Chondrocyte (in vitro differentiated cells): ENCODE results near the gene VEZT. TPM values are rescaled to one million over a fixed set of nuclear protein-coding genes. Genes with fewer than 3 reads are reported as not detected.

ENCODE experiments used
- DNase-seq: peaks from one replicate; pipeline ENCODE4 v3.0.0; 2021; ENCODE audit warnings: mixed read lengths, low spot score
- H3K27ac Mint-ChIP-seq: one replicate; pipeline ENCODE4 v1.8.0; 2021; ENCODE audit warnings: mild to moderate bottlenecking, moderate library complexity, mixed read lengths; ENCODE audit not compliant: unreplicated experiment
- H3K27me3 Mint-ChIP-seq: 2 replicates; pipeline ENCODE4 v1.8.0; 2021; ENCODE audit warnings: low read depth, mixed read lengths
- H3K36me3 Mint-ChIP-seq: 2 replicates; pipeline ENCODE4 v1.8.0; 2021; ENCODE audit warnings: low read depth, mixed read lengths
- H3K4me1 Mint-ChIP-seq: 2 replicates; pipeline ENCODE4 v1.8.0; 2021; ENCODE audit warnings: low read depth, mild to moderate bottlenecking, mixed read lengths
- H3K4me3 Mint-ChIP-seq: one replicate; pipeline ENCODE4 v1.8.0; 2021; ENCODE audit warnings: mild to moderate bottlenecking, moderate library complexity, mixed read lengths; ENCODE audit not compliant: unreplicated experiment
- H3K9me3 Mint-ChIP-seq: 2 replicates; pipeline ENCODE4 v1.8.0; 2021; ENCODE audit warnings: low read depth, mixed read lengths
- total RNA-seq: library from RNA; stranded (reverse); gene quantifications from 3 replicates; pipeline ENCODE4 v1.2.1, GENCODE V29; 2021
- TF ChIP-seq, protein P1 (sequence below): fragments of 200-600 bp; sonication (generic); IDR thresholded peaks from 2 replicates; pipeline ENCODE4 v1.5.0; 2021; ENCODE audit warnings: antibody characterized with exemption, mild to moderate bottlenecking, moderate library complexity

Gene VEZT
- total RNA-seq, 1 donor from 2014 or later: 74.7 TPM

DNA sequence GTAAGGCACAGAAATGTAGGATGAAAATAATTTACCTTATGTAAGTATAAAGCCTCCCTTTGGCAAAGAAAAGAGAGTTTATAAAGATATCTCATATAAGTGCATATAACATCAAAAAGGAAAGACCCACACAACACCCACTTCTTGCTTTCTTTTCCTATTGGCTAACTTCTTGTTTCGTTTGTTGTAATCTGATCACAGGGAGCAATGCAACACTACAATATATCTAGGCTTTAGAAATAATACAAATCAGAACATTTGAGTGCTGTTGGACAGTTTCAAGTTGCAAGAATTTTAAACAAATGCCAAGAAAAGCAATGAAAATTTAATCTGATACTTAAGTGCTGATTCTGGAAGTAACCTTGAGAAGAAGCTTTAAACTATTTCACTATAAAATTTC lies 1.7 kb upstream of the VEZT start:
- Mint-ChIP-seq H3K4me3 (peak overlapping the region; percentile 94), H3K27me3 (no peaks in the 10 kb centered on the region), H3K4me1 (peaks cover 68% of the 10 kb centered on the region), H3K36me3 (no peaks in the 10 kb centered on the region), H3K27ac (peak overlapping the region; percentile 90), H3K9me3 (no peaks in the 10 kb centered on the region)
- no peak for DNase-seq
- TF ChIP-seq, protein P1, sequence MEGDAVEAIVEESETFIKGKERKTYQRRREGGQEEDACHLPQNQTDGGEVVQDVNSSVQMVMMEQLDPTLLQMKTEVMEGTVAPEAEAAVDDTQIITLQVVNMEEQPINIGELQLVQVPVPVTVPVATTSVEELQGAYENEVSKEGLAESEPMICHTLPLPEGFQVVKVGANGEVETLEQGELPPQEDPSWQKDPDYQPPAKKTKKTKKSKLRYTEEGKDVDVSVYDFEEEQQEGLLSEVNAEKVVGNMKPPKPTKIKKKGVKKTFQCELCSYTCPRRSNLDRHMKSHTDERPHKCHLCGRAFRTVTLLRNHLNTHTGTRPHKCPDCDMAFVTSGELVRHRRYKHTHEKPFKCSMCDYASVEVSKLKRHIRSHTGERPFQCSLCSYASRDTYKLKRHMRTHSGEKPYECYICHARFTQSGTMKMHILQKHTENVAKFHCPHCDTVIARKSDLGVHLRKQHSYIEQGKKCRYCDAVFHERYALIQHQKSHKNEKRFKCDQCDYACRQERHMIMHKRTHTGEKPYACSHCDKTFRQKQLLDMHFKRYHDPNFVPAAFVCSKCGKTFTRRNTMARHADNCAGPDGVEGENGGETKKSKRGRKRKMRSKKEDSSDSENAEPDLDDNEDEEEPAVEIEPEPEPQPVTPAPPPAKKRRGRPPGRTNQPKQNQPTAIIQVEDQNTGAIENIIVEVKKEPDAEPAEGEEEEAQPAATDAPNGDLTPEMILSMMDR: no peak

DNA sequence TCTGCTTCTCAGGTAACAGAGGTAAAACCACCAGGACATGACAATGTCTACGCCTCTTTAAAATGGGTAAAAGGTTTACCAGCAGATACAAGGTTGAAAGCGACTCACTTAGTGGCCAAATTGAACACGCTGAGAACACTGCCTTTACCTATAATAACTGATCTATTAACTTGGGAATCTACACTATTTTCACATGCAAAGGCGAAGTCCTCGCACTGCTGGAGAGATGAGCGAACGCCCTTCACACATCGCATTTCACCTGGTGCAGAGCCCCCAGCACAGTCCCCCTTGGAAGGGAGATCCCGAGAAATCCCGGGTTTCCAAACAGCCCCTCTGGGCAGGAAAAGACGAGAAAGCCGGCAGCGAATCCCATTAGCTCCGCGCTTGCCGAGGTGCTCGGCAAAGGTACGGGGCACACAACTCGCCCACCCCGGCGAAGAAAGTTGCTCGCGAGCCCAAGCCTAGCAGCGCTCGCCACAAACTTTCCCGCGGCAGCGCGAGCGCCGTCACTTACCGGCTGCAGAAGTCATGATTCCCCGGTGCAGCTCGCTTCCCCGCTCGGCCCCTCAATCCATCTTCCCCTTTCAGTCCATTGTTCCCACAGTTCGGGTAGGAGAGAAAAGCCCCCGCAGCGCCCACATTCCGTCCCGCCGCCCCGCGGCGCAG lies 763 bp upstream of the VEZT start:
- Mint-ChIP-seq H3K4me3 (peak overlapping the region; percentile 94), H3K9me3 (no peaks in the 10 kb centered on the region), H3K36me3 (no peaks in the 10 kb centered on the region), H3K27me3 (no peaks in the 10 kb centered on the region), H3K4me1 (peaks cover 70% of the 10 kb centered on the region), H3K27ac (peak overlapping the region; percentile 90)
- TF ChIP-seq, protein P1: no peak
- DNase-seq: no peak

DNA sequence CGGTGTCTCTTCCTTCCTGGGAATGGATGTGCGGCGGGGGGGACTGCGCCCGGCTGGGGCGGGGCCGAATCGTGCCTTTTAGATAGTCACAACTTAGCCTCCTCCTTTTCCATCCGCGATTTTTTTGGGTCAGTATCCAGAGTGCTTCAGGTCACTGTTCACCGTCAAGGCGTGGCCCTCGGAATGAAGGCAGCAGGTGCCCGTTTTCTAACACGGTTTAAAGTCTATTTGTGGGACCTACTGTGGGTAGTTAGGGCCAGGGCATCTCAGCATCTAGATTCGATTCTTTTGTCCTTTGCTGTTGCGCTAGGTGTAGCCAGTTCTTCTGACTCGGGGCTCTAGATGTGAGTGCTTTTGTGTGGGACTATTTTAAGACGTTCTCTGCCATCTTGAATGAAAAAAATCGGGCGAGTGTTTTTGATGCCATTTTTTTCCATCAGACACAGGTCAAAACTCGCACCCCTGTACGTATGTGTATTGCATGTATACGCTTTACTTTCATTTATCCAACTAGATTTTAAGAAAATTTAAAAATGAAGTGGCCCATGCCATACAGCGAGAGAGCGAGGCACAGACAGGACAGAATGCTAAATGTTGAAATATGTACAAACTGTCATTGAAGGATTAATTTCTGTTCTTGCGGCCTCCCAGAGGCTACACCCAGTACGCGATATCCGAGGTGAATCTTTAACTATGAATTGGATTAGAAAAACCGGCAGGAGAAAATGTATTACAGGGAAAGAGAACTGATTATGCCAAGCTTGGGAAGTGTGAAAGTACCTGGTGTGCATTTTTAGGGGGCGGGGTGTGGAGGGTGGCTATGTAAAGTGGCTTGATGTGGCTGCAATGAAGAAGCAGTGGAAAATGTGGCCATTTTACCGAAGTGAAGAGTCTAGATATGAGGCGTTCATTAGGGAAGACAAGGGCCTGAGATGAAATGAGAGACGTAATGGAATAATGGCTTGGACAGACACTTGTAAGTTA lies 835 bp downstream of the VEZT start:
- TF ChIP-seq, protein P1: no peak
- Mint-ChIP-seq H3K36me3 (no peaks in the 10 kb centered on the region), H3K9me3 (no peaks in the 10 kb centered on the region), H3K27ac (peak overlapping the region; percentile 99), H3K27me3 (no peaks in the 10 kb centered on the region), H3K4me1 (peaks cover 60% of the 10 kb centered on the region), H3K4me3 (peak overlapping the region; percentile 94)
- no peak for DNase-seq

DNA sequence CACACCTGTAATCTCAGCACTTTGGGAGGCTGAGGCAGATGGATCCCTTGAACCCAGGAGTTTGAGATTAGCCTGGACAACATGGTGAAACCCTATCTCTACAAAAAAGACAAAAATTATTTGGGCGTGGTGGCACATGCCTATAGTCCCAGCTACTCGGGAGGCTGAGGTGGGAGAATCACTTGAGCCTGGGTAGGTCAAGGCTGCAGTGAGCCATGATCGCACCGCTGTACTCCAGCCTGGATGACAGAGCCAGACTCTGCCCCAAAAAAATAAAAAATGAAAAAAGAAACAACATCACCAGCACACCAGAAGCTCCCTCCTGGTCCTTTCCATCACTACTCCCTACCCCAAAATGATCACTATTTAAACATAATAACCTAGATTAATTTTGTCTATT lies 2.6 kb downstream of the VEZT start:
- Mint-ChIP-seq H3K9me3 (no peaks in the 10 kb centered on the region), H3K4me1 (peaks cover 61% of the 10 kb centered on the region)
- TF ChIP-seq, protein P1: no peak

DNA sequence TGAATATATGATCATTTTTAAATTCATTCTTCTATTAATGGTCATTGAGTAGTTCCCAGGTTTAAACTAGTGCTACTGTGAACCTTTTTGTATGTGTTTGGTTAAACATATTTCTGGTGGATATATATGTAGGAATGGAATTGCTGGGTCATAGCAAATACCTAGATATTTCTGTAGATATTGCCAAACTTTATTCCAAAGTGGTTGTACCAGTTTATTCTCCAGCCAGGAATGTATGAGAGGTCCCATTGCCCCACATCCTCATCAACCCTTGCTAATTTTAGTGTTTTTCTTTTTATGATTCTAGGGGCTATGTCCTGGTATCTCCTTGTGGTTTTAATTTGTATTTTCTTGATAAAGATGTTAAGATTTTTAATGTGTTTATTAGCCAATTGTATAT lies 3.1 kb downstream of the VEZT start:
- TF ChIP-seq, protein P1: no peak
- Mint-ChIP-seq H3K27me3 (no peaks in the 10 kb centered on the region), H3K27ac (peak overlapping the region; percentile 99), H3K36me3 (peaks cover 4% of the 10 kb centered on the region), H3K4me3 (no peak overlapping the region), H3K9me3 (no peaks in the 10 kb centered on the region), H3K4me1 (peaks cover 56% of the 10 kb centered on the region)
- no peak for DNase-seq

More for the DNA sequence above, 2.6 kb downstream of the VEZT start:
- no peak overlapping the region for H3K4me3 Mint-ChIP-seq
- no peaks in the 10 kb centered on the region for H3K27me3 Mint-ChIP-seq
- H3K27ac Mint-ChIP-seq: peak overlapping the region; percentile 99
- DNase-seq: no peak
- H3K36me3 Mint-ChIP-seq: peaks cover 4% of the 10 kb centered on the region
